Measurements from ENCODE around the gene PHLDA3.

DNA sequence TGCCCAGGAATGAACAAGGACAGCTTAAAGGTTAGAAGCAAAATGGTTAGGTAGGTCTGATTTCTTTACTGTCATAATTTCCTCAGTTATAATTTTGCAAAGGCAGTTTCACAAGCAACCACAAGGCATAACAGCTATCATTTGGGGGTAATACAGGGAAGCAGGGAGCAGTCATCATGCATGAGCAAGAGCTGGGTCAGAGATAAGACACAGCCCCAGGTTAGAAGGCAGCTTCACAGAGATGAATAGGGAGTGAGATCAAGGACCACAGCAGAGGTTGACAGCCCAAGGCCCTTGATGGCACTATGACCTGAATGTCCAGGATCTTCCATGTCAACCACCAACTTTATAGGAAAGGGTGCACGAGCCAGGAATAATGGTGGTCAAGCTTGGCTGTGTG is 46.9 kb upstream of the PHLDA3 start:
- TF ChIP-seq, protein P1, sequence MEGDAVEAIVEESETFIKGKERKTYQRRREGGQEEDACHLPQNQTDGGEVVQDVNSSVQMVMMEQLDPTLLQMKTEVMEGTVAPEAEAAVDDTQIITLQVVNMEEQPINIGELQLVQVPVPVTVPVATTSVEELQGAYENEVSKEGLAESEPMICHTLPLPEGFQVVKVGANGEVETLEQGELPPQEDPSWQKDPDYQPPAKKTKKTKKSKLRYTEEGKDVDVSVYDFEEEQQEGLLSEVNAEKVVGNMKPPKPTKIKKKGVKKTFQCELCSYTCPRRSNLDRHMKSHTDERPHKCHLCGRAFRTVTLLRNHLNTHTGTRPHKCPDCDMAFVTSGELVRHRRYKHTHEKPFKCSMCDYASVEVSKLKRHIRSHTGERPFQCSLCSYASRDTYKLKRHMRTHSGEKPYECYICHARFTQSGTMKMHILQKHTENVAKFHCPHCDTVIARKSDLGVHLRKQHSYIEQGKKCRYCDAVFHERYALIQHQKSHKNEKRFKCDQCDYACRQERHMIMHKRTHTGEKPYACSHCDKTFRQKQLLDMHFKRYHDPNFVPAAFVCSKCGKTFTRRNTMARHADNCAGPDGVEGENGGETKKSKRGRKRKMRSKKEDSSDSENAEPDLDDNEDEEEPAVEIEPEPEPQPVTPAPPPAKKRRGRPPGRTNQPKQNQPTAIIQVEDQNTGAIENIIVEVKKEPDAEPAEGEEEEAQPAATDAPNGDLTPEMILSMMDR (IDR thresholded peaks at IDR 0.05; ENCODE audit: low read depth, low read length, poor library complexity, severe bottlenecking): no peak
- no peak for TF ChIP-seq EZH2phosphoT487 (IDR thresholded peaks at IDR 0.05; ENCODE audit: borderline replicate concordance, low read length)

Data from DOHH2 (cell line).